ENCODE data around the gene MSH3.
"Not testable (repeated sequence)": the region's sequence is repeated elsewhere in the genome, so short reads cannot be mapped to it uniquely, and the experiment has no call there.

- TF ChIP-seq ZNF274 (IDR thresholded peaks at IDR 0.05; ENCODE audit: low read depth, low read length); YY1 (IDR thresholded peaks at IDR 0.05; ENCODE audit: insufficient read depth, insufficient read length): not testable (repeated sequence)
These were observed 135.0 kb downstream of the MSH3 start for GRCh38 chr5:80789319-80790016.
